ENCODE results near the gene HHAT. TPM values are rescaled to one million over a fixed set of nuclear protein-coding genes. Genes with fewer than 3 reads are reported as not detected.

HHAT gene
- 1 to 10 TPM; 2.2 to 2.8 (median 2.5) TPM for total RNA-seq
- polyA plus RNA-seq, result 1.6 TPM
- long read RNA-seq, donor 1, partial matches to known transcripts, result 3 of 7 reads
- long read RNA-seq, donor 1, other reads (novel, unspliced or antisense), result 4 of 7 reads
- long read RNA-seq, donor 2, partial matches to known transcripts, result 0 of 1 reads
- long read RNA-seq, donor 2, other reads (novel, unspliced or antisense), result 0 of 1 reads
- long read RNA-seq, donor 3, partial matches to known transcripts, result 3 of 17 reads
- long read RNA-seq, donor 3, other reads (novel, unspliced or antisense), result 5 of 17 reads
- long read RNA-seq, donor 4, partial matches to known transcripts, result 1 of 3 reads
- long read RNA-seq, donor 4, other reads (novel, unspliced or antisense), result 2 of 3 reads

DNA sequence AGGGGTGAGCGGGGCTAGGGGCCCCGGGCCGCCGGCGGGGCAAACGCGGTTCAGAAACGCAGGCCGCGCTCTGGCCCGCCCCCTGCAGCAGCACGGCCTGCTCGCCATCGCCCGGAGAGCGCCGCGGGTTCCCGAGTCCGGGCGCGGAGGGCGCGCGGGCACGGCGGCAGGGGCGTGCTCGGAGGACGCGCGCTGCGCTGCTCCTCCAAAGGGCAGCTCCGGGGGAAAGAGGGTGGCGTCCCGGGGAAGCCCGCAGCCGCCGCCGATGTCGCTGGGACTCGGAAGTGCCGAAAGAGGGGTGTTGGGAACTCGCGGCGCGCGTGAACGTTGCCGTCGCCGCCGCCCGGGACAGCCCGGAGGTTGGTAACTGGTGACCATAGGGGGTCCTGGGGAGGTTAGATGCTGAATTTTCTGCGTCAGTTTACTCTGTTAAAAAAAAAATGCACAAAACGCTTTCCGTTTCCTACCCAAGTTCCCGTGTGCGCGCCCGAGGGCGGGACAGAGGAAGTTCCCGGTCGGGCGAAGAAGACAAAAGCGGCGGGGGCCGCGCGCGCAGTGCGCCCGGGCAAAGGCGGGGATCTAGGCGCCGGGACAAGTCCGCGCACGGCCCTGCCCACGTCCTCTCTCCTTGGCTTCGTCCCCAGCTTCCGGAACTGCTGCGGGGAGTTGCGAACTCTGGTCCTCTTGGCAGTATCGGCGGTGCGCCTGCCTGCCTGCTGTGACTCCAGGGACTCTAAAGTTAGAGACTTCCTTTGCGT, at the start of gene HHAT:
Gene HHAT, plus strand, starts transcription at position 157 of the 758 bp plus-strand sequence. CDS start 20,074 bp downstream, outside the sequence.
- intact Hi-C loops (cut with DNase I), result no loop called here
- peak within 1 kb of the TSS; percentile 59 for H3K27ac ChIP-seq (ENCODE audit: low read length)
- peak within 1 kb of the TSS; percentile 75 for H3K4me3 ChIP-seq (ENCODE audit: low read length)
- ATAC-seq (peak; percentile 96 to 97), DNase-seq (peak; percentile 93 to 96 (median 96))
- WGBS, result under 1% methylated on average over 89 of the region's 89 CpGs
- H3K4me1 ChIP-seq (ENCODE audit: control insufficient read depth, insufficient read depth, low read length), result no peaks in the 10 kb centered on the region
- no peaks in the 10 kb centered on the region for H3K9me3 ChIP-seq (ENCODE audit: control insufficient read depth, low read length)
- H3K27me3 ChIP-seq (ENCODE audit: control insufficient read depth, insufficient read depth), result no peaks in the 10 kb centered on the region

DNA sequence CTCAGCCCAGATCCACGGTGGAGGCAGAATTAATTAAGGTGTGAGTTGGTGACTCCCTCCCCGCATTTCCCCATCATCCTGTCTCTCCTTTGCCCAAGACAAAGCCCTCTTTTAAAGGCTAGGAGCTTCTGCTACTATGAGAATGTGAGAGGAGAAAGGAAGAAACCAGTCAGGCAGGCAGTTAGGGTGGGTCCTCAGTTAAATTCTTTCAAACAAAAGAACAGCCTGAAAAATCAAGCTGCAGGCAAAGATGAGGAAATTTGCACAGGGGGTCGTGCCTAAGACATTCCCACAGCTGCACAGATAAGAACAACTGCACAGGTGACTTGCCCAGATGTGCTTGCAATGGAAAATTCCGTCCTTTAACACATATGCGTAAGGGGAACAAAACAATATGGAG, 48.5 kb upstream of the HHAT start:
- Histone ChIP-seq H3K9me3 (ENCODE audit: control insufficient read depth, low read length) (peaks cover 5% of the 10 kb centered on the region), H3K27me3 (ENCODE audit: control insufficient read depth, insufficient read depth) (peaks cover 2% of the 10 kb centered on the region), H3K27ac (ENCODE audit: low read length) (no peak overlapping the region), H3K4me1 (ENCODE audit: control insufficient read depth, insufficient read depth, low read length) (no peaks in the 10 kb centered on the region), H3K4me3 (ENCODE audit: low read length) (no peak overlapping the region)
- no peak for DNase-seq
- WGBS, result 80% methylated on average over 5 of the region's 5 CpGs
- no peak for ATAC-seq
- intact Hi-C loops (cut with DNase I), result no loop called here

DNA sequence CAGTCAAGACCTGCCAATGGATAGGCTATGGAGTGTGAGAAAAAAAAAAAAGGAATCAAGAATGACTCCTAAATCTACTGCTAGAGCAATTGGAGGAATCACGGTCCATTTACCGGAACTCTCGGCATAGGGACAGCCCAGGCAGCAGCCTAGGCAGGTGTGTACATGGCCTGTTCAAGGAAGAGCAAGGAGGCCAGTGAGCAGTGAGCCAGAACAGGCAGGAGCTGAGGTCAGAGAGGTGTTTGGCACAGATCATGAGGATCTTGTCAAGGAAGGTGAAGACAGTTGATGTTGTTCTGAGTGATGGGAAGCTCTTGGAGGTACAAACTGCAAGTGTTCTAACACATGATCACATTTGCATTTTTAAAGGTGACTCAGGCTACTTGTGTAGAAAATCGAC, 40.6 kb upstream of the HHAT start:
- Histone ChIP-seq H3K27me3 (ENCODE audit: control insufficient read depth, insufficient read depth) (no peaks in the 10 kb centered on the region), H3K4me3 (ENCODE audit: low read length) (no peak overlapping the region), H3K27ac (ENCODE audit: low read length) (no peak overlapping the region), H3K4me1 (ENCODE audit: control insufficient read depth, insufficient read depth, low read length) (no peaks in the 10 kb centered on the region), H3K9me3 (ENCODE audit: control insufficient read depth, low read length) (no peaks in the 10 kb centered on the region)
- DNase-seq (no peak), ATAC-seq (no peak)
- 93% methylated on average over 4 of the region's 4 CpGs for WGBS
- intact Hi-C loops (cut with DNase I), result no loop called here

GRCh38 chr1:210289248-210289647, 39.5 kb upstream of the HHAT start:
- DNase-seq (no peak), ATAC-seq (no peak)
- WGBS, result 88% methylated on average over 4 of the region's 4 CpGs
- Histone ChIP-seq H3K27me3 (ENCODE audit: control insufficient read depth, insufficient read depth) (no peaks in the 10 kb centered on the region), H3K9me3 (ENCODE audit: control insufficient read depth, low read length) (no peaks in the 10 kb centered on the region), H3K4me3 (ENCODE audit: low read length) (no peak overlapping the region), H3K4me1 (ENCODE audit: control insufficient read depth, insufficient read depth, low read length) (peaks cover 2% of the 10 kb centered on the region), H3K27ac (ENCODE audit: low read length) (no peak overlapping the region)
- intact Hi-C loops (cut with DNase I), result no loop called here

- Histone ChIP-seq H3K27me3 (ENCODE audit: control insufficient read depth, insufficient read depth) (no peaks in the 10 kb centered on the region), H3K9me3 (ENCODE audit: control insufficient read depth, low read length) (no peaks in the 10 kb centered on the region), H3K27ac (ENCODE audit: low read length) (peak overlapping the region; percentile 22), H3K4me3 (ENCODE audit: low read length) (no peak overlapping the region), H3K4me1 (ENCODE audit: control insufficient read depth, insufficient read depth, low read length) (peaks cover 2% of the 10 kb centered on the region)
- WGBS, result 45% methylated on average over 8 of the region's 8 CpGs
- intact Hi-C loops (cut with DNase I), result loop anchor here in 2 of 4 donors (5.0 to 10.0 kb wide), 2 partner anchors 56 to 59 kb away; partner anchors contain the start of gene SERTAD4 (in 2 of the 2)
- DNase-seq (no peak), ATAC-seq (no peak)
Observed at GRCh38 chr1:210291081-210291764, 37.5 kb upstream of the HHAT start.

DNA sequence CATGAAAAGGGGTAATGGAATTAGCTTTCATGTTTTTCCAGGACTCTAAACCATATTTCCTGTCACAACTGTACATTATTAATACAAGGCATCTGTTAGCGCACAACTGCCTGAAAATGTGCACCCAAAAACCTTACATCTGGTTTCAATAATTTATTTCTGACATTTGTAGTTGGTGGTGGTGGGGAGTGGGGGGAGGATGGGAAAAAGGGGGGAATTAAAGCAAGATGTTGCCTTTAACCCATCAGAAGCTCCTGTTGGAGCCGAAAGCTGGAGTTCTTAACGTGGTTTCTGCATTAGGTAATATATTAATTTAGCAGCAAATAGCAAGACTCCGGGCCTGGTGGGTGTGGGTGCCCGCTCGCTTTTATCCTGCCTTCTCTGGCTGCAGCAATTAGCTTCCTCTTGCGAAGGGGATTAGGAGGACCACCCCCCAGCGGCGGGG, 36.9 kb upstream of the HHAT start:
- 18% methylated on average over 9 of the region's 9 CpGs for WGBS
- Histone ChIP-seq H3K9me3 (ENCODE audit: control insufficient read depth, low read length) (no peaks in the 10 kb centered on the region), H3K27me3 (ENCODE audit: control insufficient read depth, insufficient read depth) (no peaks in the 10 kb centered on the region), H3K27ac (ENCODE audit: low read length) (peak overlapping the region; percentile 13), H3K4me3 (ENCODE audit: low read length) (peak overlapping the region; percentile 47), H3K4me1 (ENCODE audit: control insufficient read depth, insufficient read depth, low read length) (peaks cover 2% of the 10 kb centered on the region)
- DNase-seq (no peak), ATAC-seq (peak in 1 of 2 donors; percentile 2)
- intact Hi-C loops (cut with DNase I), result loop anchor here in 2 of 4 donors (5.0 to 10.0 kb wide), 2 partner anchors 57 to 60 kb away; partner anchors contain the start of gene SERTAD4 (in 2 of the 2)

- peak; percentile 59 to 86 (median 84) for DNase-seq
- ATAC-seq, result peak; percentile 56 to 72
- H3K27ac ChIP-seq (ENCODE audit: low read length), result peak overlapping the region; percentile 13
- H3K4me3 ChIP-seq (ENCODE audit: low read length), result peak overlapping the region; percentile 47
- H3K27me3 ChIP-seq (ENCODE audit: control insufficient read depth, insufficient read depth), result no peaks in the 10 kb centered on the region
- H3K9me3 ChIP-seq (ENCODE audit: control insufficient read depth, low read length), result no peaks in the 10 kb centered on the region
- peaks cover 2% of the 10 kb centered on the region for H3K4me1 ChIP-seq (ENCODE audit: control insufficient read depth, insufficient read depth, low read length)
- intact Hi-C loops (cut with DNase I), result loop anchor here in 2 of 4 donors (5.0 to 10.0 kb wide), 2 partner anchors 58 to 60 kb away; partner anchors contain the start of gene SERTAD4 (in 2 of the 2)
- WGBS, result 2% methylated on average over 56 of the region's 56 CpGs
Observed at GRCh38 chr1:210292231-210292871, 36.4 kb upstream of the HHAT start.

- peak overlapping the region; percentile 9 for H3K27ac ChIP-seq (ENCODE audit: low read length)
- no peaks in the 10 kb centered on the region for H3K27me3 ChIP-seq (ENCODE audit: control insufficient read depth, insufficient read depth)
- H3K4me3 ChIP-seq (ENCODE audit: low read length), result no peak overlapping the region
- no peaks in the 10 kb centered on the region for H3K9me3 ChIP-seq (ENCODE audit: control insufficient read depth, low read length)
- peak; percentile 88 to 94 (median 90) for DNase-seq
- peaks cover 2% of the 10 kb centered on the region for H3K4me1 ChIP-seq (ENCODE audit: control insufficient read depth, insufficient read depth, low read length)
- 46% methylated on average over 7 of the region's 7 CpGs for WGBS
- intact Hi-C loops (cut with DNase I), result loop anchor here in 2 of 4 donors (5.0 to 10.0 kb wide), 2 partner anchors 58 to 61 kb away; partner anchors contain the start of gene SERTAD4 (in 2 of the 2)
- ATAC-seq, result peak; percentile 84 to 87
Observed at GRCh38 chr1:210293171-210293607, 35.5 kb upstream of the HHAT start.

DNA sequence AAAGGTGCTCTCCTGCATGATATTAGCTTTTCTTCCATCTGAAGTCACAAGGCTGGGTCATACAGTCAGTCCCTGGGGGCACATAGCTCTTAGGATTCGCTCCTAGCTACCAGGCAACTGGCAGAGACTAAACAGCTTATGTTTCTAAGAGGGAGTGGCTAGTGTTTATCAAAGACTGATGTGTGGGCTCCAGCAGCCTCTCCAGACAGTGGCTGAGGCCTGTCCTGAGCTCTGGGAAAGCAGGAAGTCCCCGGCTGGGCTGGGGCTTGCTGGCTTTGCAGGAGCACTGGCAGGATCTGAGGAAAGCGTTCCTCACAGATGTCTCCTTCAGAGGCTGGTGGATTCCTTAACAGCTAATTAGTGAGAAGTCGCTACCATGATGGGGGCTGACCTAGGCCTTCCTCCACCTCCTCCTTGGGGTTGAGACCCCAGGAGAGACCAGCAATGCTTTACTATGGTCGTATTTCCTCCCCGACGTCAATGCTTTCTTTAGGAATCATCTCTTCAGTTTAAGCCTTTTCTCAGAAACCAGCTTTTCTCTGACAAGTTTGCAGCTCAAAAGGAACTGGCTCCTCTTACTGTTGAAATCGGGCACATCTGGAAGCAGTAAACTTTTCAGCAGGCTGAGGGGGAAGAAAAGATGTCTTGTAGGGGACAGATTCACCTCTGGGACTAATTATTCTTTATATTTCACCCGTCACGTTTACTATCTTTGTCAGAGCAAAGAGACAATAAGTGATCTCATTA, 33.5 kb upstream of the HHAT start:
- WGBS, result 32% methylated on average over 10 of the region's 10 CpGs
- peak; percentile 81 to 86 for ATAC-seq
- Histone ChIP-seq H3K27me3 (ENCODE audit: control insufficient read depth, insufficient read depth) (no peaks in the 10 kb centered on the region), H3K4me1 (ENCODE audit: control insufficient read depth, insufficient read depth, low read length) (peaks cover 2% of the 10 kb centered on the region), H3K9me3 (ENCODE audit: control insufficient read depth, low read length) (no peaks in the 10 kb centered on the region), H3K4me3 (ENCODE audit: low read length) (no peak overlapping the region), H3K27ac (ENCODE audit: low read length) (peak overlapping the region; percentile 11)
- DNase-seq, result peak; percentile 79 to 92 (median 88)
- intact Hi-C loops (cut with DNase I), result loop anchor here in 2 of 4 donors (5.0 to 10.0 kb wide), 2 partner anchors 60 to 63 kb away; partner anchors contain the start of gene SERTAD4 (in 2 of the 2)

All from right cardiac atrium (tissue), 5 donors.